SK-N-SH (cell line): ENCODE data around the gene YWHAE.

Experiments used
- EZH2phosphoT487 ChIP-seq: fragments of 200-600 bp; sonication (generic); IDR thresholded peaks from 2 replicates; pipeline ENCODE4 v1.6.1; 2017; ENCODE audit warnings: low read depth, mixed run types, mild to moderate bottlenecking, antibody characterized with exemption, moderate library complexity, borderline replicate concordance
- JUND ChIP-seq: IDR thresholded peaks from 2 replicates; pipeline ENCODE4 v1.4.0; 2012
- RCOR1 ChIP-seq: fragments of 150-350 bp; IDR thresholded peaks from 2 replicates; pipeline ENCODE4 v1.6.1; 2017; ENCODE audit warnings: antibody characterized with exemption, low read length
- SMC3 ChIP-seq: IDR thresholded peaks from 2 replicates; pipeline ENCODE4 v1.6.1; 2012; ENCODE audit warnings: low read depth, low read length, improper control_type of control experiment
- TAF1 ChIP-seq: IDR thresholded peaks from 2 replicates; pipeline ENCODE4 v1.6.1; 2012; ENCODE audit warnings: low read depth, mild to moderate bottlenecking, low read length, moderate library complexity, borderline replicate concordance
- TF ChIP-seq, protein P1 (sequence below): fragments of 150-350 bp; IDR thresholded peaks from 2 replicates; pipeline ENCODE4 v1.6.1; 2017; ENCODE audit warnings: antibody characterized with exemption, low read length, low read depth, borderline replicate concordance
- TF ChIP-seq, protein P2 (sequence below): fragments of 200-600 bp; sonication (generic); IDR thresholded peaks from 2 replicates; pipeline ENCODE4 v1.6.1; 2017; ENCODE audit warnings: antibody characterized with exemption, mild to moderate bottlenecking, moderate library complexity
- TF ChIP-seq, protein P3 (sequence below): IDR thresholded peaks from 2 replicates; pipeline ENCODE4 v1.4.0; 2012; ENCODE audit warnings: low read depth

DNA sequence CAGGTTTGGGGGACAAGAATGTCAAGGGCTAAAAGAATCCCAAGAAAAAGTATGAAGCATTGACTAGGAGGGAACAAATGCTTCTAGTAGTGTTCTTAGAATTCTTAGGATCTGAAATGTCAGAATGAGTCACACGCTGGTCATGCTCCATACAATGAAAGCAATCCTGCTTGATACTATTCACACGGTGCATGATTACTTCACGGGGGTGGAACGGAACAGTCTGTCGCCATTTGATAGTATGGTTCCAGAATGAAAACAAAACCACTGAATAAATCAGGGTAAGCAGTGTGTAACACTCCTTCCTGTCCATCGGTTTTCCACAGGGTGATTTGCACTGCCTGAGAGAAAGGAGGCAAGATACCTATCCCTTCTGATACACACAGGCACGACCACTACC lies 22.9 kb upstream of the YWHAE start:
- TF ChIP-seq, protein P1, sequence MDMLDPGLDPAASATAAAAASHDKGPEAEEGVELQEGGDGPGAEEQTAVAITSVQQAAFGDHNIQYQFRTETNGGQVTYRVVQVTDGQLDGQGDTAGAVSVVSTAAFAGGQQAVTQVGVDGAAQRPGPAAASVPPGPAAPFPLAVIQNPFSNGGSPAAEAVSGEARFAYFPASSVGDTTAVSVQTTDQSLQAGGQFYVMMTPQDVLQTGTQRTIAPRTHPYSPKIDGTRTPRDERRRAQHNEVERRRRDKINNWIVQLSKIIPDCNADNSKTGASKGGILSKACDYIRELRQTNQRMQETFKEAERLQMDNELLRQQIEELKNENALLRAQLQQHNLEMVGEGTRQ, result no peak
- TF ChIP-seq, protein P2, sequence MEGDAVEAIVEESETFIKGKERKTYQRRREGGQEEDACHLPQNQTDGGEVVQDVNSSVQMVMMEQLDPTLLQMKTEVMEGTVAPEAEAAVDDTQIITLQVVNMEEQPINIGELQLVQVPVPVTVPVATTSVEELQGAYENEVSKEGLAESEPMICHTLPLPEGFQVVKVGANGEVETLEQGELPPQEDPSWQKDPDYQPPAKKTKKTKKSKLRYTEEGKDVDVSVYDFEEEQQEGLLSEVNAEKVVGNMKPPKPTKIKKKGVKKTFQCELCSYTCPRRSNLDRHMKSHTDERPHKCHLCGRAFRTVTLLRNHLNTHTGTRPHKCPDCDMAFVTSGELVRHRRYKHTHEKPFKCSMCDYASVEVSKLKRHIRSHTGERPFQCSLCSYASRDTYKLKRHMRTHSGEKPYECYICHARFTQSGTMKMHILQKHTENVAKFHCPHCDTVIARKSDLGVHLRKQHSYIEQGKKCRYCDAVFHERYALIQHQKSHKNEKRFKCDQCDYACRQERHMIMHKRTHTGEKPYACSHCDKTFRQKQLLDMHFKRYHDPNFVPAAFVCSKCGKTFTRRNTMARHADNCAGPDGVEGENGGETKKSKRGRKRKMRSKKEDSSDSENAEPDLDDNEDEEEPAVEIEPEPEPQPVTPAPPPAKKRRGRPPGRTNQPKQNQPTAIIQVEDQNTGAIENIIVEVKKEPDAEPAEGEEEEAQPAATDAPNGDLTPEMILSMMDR, result no peak
- TF ChIP-seq, protein P3, sequence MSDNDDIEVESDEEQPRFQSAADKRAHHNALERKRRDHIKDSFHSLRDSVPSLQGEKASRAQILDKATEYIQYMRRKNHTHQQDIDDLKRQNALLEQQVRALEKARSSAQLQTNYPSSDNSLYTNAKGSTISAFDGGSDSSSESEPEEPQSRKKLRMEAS, result peak; percentile 69
- TF ChIP-seq EZH2phosphoT487 (no peak), RCOR1 (no peak), SMC3 (no peak), TAF1 (0 out of 2 replicates have a peak, but pooled peaks have one; percentile 13), JUND (peak; percentile 80)
